Osteocyte (in vitro differentiated cells): ENCODE results near the gene PTPRC. TPM values are rescaled to one million over a fixed set of nuclear protein-coding genes. Genes with fewer than 3 reads are reported as not detected.
A peak's percentile ranks its signal among the peaks of the same experiment; 100 is the strongest.

Source experiments
- DNase-seq: peaks from one replicate; pipeline ENCODE4 v3.0.0; 2021; ENCODE audit warnings: mixed read lengths; ENCODE audit not compliant: unreplicated experiment; ENCODE audit errors: extremely low spot score
- H3K27ac Mint-ChIP-seq: one replicate; pipeline ENCODE4 v1.8.0; 2021; ENCODE audit warnings: mild to moderate bottlenecking, mixed read lengths; ENCODE audit not compliant: unreplicated experiment
- H3K27me3 Mint-ChIP-seq: one replicate; pipeline ENCODE4 v1.8.0; 2021; ENCODE audit warnings: mixed read lengths; ENCODE audit not compliant: unreplicated experiment
- H3K36me3 Mint-ChIP-seq: one replicate; pipeline ENCODE4 v1.8.0; 2021; ENCODE audit warnings: mixed read lengths; ENCODE audit not compliant: unreplicated experiment
- H3K4me1 Mint-ChIP-seq: one replicate; pipeline ENCODE4 v1.8.0; 2021; ENCODE audit warnings: mixed read lengths; ENCODE audit not compliant: unreplicated experiment
- H3K4me3 Mint-ChIP-seq: one replicate; pipeline ENCODE4 v1.8.0; 2021; ENCODE audit warnings: mild to moderate bottlenecking, moderate library complexity, mixed read lengths; ENCODE audit not compliant: unreplicated experiment
- H3K9me3 Mint-ChIP-seq: one replicate; pipeline ENCODE4 v1.8.0; 2021; ENCODE audit warnings: mixed read lengths; ENCODE audit not compliant: unreplicated experiment
- total RNA-seq: library from RNA; stranded (reverse); gene quantifications from 2 replicates; pipeline ENCODE4 v1.2.1, GENCODE V29; 2021
- TF ChIP-seq, protein P1 (sequence below): fragments of 200-600 bp; sonication (generic); IDR thresholded peaks from 2 replicates; pipeline ENCODE4 v1.5.0; 2021; ENCODE audit warnings: antibody characterized with exemption, mild to moderate bottlenecking, moderate library complexity

Gene PTPRC
- total RNA-seq, 1 donor from 2014 or later, result not detected

DNA sequence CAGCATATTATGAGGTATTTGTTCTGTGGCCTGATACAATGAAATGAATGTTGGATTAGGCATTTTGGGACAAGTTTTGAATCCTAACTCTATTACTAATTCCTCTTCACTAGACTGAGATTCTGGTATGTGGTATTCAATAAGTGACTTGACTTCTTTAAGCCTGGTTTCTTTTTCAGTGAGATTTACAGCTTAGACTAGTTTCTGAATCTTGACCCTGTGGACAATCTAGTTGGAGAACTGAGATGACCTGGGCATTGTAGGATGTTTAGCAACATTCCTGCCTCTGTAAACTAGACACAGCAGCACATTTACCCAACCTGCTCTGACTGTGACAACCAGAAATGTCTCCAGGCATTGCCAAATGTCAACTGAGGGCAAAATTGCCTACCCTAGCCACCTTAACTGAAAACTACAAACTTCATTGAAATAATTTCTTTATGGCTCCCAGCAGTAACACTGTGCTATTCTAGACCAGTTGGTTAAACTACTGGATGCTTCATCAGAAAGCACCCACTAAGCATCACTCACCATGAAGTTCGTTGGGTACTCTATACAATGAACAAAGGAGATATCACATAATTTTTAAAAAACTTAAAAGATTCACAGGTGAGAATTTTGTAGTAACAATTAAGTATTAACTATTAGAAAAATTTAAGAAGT, 16.8 kb downstream of the PTPRC start:
- Mint-ChIP-seq H3K27ac (no peak overlapping the region), H3K27me3 (no peaks in the 10 kb centered on the region), H3K4me1 (peaks cover 29% of the 10 kb centered on the region), H3K9me3 (no peaks in the 10 kb centered on the region), H3K4me3 (no peak overlapping the region), H3K36me3 (no peaks in the 10 kb centered on the region)
- DNase-seq, result no peak
- TF ChIP-seq, protein P1, sequence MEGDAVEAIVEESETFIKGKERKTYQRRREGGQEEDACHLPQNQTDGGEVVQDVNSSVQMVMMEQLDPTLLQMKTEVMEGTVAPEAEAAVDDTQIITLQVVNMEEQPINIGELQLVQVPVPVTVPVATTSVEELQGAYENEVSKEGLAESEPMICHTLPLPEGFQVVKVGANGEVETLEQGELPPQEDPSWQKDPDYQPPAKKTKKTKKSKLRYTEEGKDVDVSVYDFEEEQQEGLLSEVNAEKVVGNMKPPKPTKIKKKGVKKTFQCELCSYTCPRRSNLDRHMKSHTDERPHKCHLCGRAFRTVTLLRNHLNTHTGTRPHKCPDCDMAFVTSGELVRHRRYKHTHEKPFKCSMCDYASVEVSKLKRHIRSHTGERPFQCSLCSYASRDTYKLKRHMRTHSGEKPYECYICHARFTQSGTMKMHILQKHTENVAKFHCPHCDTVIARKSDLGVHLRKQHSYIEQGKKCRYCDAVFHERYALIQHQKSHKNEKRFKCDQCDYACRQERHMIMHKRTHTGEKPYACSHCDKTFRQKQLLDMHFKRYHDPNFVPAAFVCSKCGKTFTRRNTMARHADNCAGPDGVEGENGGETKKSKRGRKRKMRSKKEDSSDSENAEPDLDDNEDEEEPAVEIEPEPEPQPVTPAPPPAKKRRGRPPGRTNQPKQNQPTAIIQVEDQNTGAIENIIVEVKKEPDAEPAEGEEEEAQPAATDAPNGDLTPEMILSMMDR, result no peak

DNA sequence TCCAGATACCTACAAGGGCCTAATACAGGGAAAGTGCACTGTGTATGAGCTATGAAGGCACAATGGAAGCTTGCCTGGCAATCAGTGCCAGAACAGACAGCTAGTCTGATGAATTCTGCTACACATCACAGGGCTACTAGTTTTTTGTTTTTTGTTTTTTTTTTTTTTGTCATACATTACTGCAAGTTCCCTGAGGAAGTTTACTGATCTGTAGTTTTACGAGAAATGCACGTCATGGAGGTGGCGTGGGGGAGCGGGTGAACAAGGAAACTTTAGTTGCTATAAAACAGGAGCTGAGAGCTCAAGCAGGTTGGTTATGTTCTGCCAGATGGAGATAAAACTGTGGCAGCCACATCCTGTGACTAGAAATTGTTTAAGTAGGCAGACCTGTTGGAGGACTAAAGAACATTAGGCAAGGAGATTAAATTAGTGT, 17.7 kb downstream of the PTPRC start:
- DNase-seq, result no peak
- peaks cover 29% of the 10 kb centered on the region for H3K4me1 Mint-ChIP-seq

DNA sequence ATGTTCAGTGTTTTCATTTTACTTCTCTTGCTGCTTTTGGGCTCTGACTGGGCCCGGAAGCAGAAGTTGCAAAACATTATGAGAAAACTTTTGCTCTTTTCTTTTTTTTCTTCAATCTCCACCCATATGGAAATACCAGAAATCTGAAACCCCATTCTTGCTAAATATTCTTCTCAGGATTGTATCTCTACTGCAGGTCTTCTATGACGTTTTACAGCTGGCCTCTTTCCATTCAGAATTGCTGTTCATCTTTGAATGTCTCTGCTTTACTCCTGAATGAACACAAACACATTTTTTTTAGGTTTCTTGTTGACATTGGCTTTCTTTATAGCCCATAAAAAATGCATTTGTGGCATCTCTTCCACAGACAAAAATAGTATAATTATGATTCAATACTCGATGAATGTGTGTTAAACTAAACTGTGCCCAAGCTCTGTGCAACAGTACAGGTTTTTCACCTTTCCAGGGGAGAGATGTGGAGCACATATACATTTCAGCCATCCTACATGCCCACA, 18.8 kb downstream of the PTPRC start:
- no peaks in the 10 kb centered on the region for H3K27me3 Mint-ChIP-seq
- no peaks in the 10 kb centered on the region for H3K9me3 Mint-ChIP-seq
- H3K4me1 Mint-ChIP-seq, result peaks cover 29% of the 10 kb centered on the region
- DNase-seq, result no peak
- H3K27ac Mint-ChIP-seq, result peak overlapping the region; percentile 82
- TF ChIP-seq, protein P1, result no peak
- H3K4me3 Mint-ChIP-seq, result peak overlapping the region; percentile 23
- H3K36me3 Mint-ChIP-seq, result no peaks in the 10 kb centered on the region

More for the DNA sequence above, 17.7 kb downstream of the PTPRC start:
- Mint-ChIP-seq H3K27ac (peak overlapping the region; percentile 79), H3K4me3 (no peak overlapping the region), H3K9me3 (no peaks in the 10 kb centered on the region), H3K27me3 (no peaks in the 10 kb centered on the region), H3K36me3 (no peaks in the 10 kb centered on the region)
- TF ChIP-seq, protein P1, result no peak

DNA sequence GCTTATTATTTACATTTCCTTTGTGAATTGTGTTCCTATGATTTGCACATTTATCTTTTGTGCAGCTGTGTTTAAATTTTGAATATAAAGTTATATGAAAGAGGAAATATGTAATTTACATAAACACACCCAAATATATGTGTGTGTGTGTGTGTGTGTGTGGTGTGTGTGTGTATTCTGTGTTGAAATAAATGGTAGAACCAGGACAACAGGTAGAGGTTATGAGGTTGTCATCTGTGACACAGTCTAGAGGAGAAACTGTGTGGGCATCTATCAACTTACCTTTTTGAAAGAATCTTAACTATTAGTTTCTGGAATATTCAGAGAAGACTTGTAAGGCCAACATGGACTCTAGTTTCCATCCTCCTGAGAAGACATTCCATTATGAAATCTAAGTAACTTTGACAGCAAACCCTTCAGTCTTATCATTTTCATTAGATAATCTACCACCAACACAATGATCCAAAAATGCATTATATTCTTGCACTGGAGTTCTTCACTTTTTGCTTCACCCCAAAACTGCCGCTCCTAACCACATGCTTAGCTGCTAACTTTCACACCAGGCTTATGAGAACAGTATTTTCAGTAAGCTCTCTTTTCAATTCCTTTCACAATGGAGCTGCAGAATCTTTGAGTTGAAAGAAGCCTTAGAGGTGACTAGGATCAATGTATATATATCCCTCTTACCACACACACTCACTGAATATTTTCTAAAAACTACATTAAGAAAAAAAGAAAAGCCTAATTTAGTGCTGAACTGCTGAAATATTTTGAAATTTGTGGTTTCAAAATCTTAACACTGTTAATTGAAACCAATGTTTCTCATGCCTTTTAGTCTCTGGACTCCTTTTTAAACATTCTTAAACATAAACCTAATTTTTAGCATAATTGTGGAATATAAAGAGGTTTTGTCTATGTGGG, 21.8 kb downstream of the PTPRC start:
- H3K36me3 Mint-ChIP-seq, result peaks cover 4% of the 10 kb centered on the region
- H3K4me1 Mint-ChIP-seq, result peaks cover 27% of the 10 kb centered on the region

More for the DNA sequence above, 21.8 kb downstream of the PTPRC start:
- Mint-ChIP-seq H3K4me3 (no peak overlapping the region), H3K9me3 (no peaks in the 10 kb centered on the region), H3K27me3 (no peaks in the 10 kb centered on the region), H3K27ac (no peak overlapping the region)
- DNase-seq, result no peak
- TF ChIP-seq, protein P1, result no peak
